Ishikawa (cell line): ENCODE results near the gene CACNB2.

Experiments used
- CEBPB ChIP-seq: IDR thresholded peaks from 2 replicates; pipeline ENCODE4 v1.6.1; 2012
- CREB1 ChIP-seq: IDR thresholded peaks from 2 replicates; pipeline ENCODE4 v1.6.1; 2012; ENCODE audit warnings: low read depth
- EP300 ChIP-seq: IDR thresholded peaks from 2 replicates; pipeline ENCODE4 v1.6.1; 2012; ENCODE audit warnings: borderline replicate concordance
- FOXM1 ChIP-seq: IDR thresholded peaks from 2 replicates; pipeline ENCODE4 v1.6.1; 2012; ENCODE audit warnings: low read depth, borderline replicate concordance
- RAD21 ChIP-seq: IDR thresholded peaks from 2 replicates; pipeline ENCODE4 v1.6.1; 2012; ENCODE audit warnings: low read depth
- TAF1 ChIP-seq: IDR thresholded peaks from 2 replicates; pipeline ENCODE4 v1.6.1; 2012; ENCODE audit warnings: low read depth, mild to moderate bottlenecking
- TCF12 ChIP-seq: IDR thresholded peaks from 2 replicates; pipeline ENCODE4 v1.6.1; 2012; ENCODE audit warnings: low read depth
- TEAD4 ChIP-seq: IDR thresholded peaks from 2 replicates; pipeline ENCODE4 v1.6.1; 2012
- YY1 ChIP-seq: IDR thresholded peaks from 2 replicates; pipeline ENCODE4 v1.6.1; 2012; ENCODE audit warnings: low read depth
- TF ChIP-seq, protein P1 (sequence below): IDR thresholded peaks from 2 replicates; pipeline ENCODE4 v1.6.1; 2012
- TF ChIP-seq, protein P2 (sequence below): IDR thresholded peaks from 2 replicates; pipeline ENCODE4 v1.6.1; 2012; ENCODE audit warnings: low read depth, mild to moderate bottlenecking

DNA sequence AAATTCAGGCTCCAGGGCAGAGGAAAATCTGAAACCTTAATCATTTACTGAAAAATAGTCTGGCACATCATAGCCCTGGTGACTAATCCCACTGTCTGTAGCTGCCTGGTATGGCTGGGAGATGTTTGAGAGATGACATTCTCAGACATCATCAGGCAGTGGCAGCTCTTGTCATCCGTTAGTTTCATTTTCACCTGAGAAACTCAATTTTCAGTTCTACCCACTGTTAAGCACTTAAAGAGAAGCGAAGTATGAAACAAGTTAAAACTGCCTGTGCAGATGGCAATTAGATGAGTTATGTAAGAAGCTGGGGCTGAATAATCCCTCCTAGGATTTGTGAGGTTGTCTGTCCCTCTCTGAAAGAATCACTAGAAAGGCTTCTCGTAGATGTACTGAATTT lies 361.0 kb downstream of the CACNB2 start:
- TF ChIP-seq EP300 (no peak), CEBPB (no peak), RAD21 (no peak), CREB1 (no peak), YY1 (no peak), TAF1 (no peak), FOXM1 (no peak), TCF12 (no peak), TEAD4 (no peak)
- TF ChIP-seq, protein P1, sequence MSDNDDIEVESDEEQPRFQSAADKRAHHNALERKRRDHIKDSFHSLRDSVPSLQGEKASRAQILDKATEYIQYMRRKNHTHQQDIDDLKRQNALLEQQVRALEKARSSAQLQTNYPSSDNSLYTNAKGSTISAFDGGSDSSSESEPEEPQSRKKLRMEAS, result no peak
- TF ChIP-seq, protein P2, sequence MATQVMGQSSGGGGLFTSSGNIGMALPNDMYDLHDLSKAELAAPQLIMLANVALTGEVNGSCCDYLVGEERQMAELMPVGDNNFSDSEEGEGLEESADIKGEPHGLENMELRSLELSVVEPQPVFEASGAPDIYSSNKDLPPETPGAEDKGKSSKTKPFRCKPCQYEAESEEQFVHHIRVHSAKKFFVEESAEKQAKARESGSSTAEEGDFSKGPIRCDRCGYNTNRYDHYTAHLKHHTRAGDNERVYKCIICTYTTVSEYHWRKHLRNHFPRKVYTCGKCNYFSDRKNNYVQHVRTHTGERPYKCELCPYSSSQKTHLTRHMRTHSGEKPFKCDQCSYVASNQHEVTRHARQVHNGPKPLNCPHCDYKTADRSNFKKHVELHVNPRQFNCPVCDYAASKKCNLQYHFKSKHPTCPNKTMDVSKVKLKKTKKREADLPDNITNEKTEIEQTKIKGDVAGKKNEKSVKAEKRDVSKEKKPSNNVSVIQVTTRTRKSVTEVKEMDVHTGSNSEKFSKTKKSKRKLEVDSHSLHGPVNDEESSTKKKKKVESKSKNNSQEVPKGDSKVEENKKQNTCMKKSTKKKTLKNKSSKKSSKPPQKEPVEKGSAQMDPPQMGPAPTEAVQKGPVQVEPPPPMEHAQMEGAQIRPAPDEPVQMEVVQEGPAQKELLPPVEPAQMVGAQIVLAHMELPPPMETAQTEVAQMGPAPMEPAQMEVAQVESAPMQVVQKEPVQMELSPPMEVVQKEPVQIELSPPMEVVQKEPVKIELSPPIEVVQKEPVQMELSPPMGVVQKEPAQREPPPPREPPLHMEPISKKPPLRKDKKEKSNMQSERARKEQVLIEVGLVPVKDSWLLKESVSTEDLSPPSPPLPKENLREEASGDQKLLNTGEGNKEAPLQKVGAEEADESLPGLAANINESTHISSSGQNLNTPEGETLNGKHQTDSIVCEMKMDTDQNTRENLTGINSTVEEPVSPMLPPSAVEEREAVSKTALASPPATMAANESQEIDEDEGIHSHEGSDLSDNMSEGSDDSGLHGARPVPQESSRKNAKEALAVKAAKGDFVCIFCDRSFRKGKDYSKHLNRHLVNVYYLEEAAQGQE, result no peak
